Stimulated activated CD8-positive, alpha-beta memory T cell treated with anti-CD3 and anti-CD28 coated beads, Interleukin-15, amount 100 ng/mL, for 4 hours (primary cell): ENCODE measurements around the gene TMEM129.

Experiments
- DNase-seq, 2 donors: peaks; one replicate each; pipeline ENCODE4 v3.0.0-alpha.2; 2020; ENCODE audit warnings: low read depth in 2 of 2

Gene TMEM129

GRCh38 chr4:1758306-1759121 is 37.4 kb upstream of the TMEM129 start:
- DNase-seq: no peak

DNA sequence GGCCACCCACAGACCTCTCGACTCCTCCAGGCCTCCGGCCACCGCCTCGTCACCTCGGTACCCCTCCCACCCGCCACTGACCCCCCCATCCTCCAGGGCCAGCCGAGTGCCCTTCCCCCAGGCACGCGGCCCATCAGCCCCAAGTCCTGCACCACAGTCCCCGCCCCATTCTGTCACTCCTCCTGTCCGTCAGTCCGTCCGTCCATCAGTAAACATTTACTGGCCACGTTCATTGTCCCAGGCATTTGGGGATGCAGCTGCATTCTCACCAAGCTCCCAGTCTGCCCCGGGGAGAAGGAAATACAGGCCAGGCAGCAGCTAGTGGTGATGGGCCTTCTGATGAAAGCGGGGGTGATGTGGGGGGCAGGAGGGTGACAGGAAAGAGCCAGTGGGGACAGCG is 36.7 kb upstream of the TMEM129 start:
- DNase-seq: no peak

DNA sequence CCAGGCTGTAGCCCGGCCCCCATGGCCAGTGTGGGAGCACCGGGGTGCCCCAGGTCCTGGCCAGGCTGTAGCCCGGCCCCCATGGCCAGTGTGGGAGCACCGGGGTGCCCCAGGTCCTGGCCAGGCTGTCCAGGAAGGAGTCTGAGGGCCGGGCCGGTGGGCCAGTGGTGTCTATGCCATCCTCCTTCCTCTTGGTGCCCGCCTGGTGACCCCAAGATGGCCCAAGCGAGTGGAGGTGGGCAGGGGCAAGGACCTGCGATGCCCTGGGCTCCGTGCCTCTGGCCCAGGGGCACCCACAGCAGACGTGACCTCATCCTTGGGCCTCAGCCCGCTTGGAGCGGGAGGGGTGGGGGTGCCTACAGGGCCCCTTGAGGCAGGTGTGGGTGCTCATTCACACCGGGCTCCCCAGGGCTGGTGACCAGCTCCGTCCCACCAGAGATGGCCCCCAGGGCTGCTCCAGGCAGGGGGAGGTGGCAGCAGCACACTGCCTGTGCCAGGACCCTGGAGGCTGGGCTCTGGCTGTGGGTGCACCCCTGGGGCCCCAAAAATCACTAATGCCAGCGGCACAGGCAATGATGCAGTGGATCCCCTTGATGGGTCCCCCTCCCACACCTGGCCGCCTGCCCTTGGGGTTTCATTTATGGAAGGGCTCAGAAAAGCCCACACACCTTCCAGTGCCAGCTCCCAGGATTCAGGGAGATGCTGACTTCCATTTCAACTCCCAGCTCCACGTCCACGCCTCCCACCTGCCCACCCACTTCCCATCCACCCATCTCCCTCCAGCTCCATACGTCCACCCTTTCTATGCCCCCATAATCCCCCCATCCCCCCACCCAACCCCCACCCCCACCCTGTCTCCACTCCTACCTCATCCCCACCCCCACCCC is 36.0 kb upstream of the TMEM129 start:
- no peak for DNase-seq

DNA sequence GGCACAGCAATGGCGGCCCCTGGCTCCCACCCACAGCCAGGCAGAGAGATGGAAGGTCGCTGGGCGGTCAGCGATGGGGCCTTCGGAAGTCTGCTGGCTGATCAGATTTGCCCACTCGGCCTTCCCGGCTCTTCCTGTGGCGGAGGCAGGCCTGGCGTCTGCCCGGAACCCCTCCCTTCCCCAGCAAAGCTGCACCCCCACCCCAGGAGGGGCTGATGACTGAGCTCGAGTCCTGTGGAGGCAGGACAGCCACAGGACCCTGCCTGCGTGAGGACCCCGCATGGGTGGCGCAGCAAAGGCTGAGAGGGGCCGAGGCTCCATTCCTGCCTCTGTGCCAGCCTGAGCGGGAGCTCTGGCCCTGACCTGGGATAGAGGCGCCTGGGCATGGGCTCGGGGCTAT is 35.0 kb upstream of the TMEM129 start:
- DNase-seq: no peak

GRCh38 chr4:1755297-1755696 is 34.2 kb upstream of the TMEM129 start:
- no peak for DNase-seq

GRCh38 chr4:1754336-1754735 is 33.2 kb upstream of the TMEM129 start:
- no peak for DNase-seq

DNA sequence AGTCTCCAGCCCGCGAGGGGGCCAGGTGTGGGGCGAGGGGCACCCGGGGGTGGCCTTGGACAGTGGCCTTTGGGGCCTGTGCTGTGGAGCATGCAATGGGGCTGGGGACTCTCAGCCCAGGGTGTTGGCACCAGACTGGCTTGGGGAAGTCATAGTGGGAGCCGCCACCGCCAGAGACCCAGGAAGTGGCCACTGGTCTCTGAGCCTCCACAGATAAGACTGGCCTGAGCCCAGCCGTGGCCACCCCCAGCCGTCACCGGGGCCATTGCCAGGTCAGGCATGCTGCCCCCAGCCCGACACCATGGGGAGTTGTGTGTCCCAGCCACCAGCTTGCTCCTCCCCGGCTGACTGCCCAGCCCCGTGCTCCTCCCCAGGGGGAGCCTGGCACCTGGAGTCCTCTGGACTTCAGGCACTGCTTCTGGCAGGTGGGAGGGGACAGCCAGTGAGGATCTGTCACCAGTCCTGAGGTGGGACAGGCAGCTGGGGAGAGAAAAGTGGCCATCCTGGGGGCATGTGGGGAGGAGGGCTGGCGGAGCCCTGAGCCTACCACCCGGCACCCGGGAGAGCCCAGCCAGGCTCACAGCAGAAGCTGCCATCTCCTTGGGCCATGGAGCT is 32.7 kb upstream of the TMEM129 start:
- DNase-seq: no peak

DNA sequence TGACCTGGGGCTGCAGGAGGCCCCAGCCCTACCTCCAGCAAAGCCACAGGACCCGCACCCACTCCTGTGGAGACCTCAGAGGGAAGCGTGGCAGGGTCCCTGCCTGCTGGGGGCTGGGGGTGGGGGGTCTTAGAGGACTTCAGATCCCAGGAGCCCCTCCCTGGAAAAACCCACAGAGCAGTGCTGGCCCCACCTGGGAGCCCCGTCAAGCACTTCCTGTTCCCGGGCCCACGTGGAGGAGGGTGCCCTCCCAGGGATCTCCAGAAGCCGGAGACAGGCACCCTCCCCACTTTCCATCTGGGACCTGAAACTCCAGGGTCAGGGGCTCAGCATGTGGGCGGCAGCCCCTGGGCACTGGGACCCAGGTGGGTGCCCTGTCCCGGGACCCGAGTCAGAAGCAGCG is 32.2 kb upstream of the TMEM129 start:
- no peak for DNase-seq

- no peak for DNase-seq
Measured at GRCh38 chr4:1752284-1753041, 31.3 kb upstream of the TMEM129 start.

- no peak for DNase-seq
Measured at GRCh38 chr4:1751919-1752283, 30.8 kb upstream of the TMEM129 start.

DNA sequence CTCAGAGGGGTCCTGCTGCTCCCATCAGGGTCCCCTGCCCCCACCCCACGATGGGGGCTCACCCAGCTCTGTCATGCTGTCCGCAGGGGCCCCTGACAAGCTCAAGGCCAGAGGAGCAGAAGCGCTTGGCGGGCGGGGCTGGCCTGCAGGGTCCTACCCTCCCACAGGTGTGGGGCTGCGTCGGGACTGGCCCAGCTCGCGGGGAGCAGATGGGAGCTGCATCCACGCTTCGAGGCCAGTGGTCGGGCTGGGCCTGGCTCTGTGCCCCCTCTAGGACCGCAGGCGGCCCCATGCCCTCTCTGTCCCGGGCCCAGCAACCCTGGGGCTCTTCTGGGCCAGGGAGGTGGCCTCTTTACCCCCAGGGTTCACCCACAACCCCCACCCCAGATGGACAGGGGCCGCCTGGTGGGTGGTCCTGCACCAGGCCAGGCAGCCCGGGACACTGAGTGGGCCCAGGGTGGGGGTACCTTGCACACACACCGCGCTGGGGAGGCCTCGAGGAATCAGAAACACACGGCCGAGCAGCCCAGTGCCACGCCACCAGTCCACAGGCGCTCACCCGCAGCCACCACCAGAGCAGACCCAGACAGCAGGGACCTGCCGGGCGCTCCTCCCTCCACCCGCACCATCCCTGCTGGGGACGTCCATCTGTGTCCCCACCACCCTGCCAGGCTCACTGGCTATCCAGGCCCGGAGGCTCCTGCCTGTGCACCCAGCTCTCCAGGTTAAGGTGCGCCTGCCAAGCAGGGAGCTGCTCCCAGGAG is 30.2 kb upstream of the TMEM129 start:
- DNase-seq: no peak

GRCh38 chr4:1750381-1751154 is 29.4 kb upstream of the TMEM129 start:
- no peak for DNase-seq

DNA sequence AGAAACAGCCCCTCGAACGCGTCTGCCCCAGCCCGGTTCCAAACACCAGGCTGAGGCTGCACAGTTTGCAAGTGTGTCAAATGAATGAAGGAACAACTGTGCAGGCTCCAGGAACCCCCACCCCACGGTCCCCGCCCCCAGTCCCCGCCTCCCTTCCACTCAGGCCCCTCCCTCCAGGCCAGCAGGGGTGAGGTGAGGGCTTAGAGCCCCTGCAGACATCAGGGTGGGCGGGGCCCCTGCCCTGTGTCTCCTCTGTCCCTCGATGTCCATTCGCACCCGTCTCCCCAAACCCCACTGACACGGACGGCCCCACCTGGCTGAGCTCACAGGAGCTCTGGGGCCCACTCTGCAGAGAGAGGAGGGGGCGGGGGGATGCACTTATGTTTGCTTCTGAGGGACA is 28.7 kb upstream of the TMEM129 start:
- DNase-seq: no peak

DNA sequence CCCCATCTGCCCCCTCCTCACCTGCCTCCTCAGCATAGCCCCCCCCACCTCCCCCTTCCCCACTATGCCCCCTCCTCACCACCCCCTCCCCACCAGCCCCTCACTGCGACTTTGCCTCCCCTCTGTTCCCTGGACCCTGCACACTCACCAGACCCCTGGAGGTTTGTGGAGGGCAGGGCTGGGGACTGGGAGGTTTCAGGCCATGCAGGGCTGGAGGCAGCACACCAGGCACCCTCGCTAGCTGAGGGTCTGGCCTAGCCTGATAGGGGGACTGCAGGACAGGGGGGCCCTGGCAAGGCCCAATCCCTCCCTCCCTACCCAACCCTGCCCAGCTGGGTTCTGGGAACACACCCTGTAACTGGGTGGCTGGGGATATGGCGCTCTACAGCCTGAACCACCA is 28.2 kb upstream of the TMEM129 start:
- no peak for DNase-seq

DNA sequence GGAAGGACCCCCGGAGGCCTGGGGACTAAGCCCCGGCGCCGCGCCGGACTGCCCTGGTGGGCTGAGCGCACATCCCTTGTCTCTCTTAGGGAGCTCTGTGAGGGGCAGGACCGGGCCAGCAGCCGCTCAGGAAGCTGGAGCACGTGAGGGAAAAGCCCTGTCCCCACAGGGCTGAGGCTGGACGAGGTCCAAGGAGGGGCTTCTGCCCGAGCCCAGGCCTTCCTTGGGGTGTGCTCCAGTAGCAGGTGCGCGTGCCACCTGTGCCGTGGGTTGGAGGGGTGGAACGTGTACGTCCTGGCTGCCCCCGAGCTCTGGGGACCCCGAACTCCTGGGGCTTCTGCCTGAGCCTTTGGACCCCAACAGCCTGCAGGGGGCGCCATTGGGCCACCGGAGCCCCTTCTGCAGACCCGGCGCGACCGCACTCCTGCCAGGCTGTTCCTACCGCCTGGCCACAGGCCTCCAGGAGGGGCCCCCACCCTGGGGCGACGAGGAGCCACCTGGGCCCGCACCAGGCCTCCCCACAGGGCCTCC is 27.4 kb upstream of the TMEM129 start:
- DNase-seq: peak; percentile 29 to 37

- no peak for DNase-seq
Measured at GRCh38 chr4:1747603-1747967, 26.5 kb upstream of the TMEM129 start.

- DNase-seq: no peak
Measured at GRCh38 chr4:1746919-1747602, 25.9 kb upstream of the TMEM129 start.

- DNase-seq: peak; percentile 48 to 60
Measured at GRCh38 chr4:1746265-1746691, 25.2 kb upstream of the TMEM129 start.

- DNase-seq: no peak
Measured at GRCh38 chr4:1745697-1746096, 24.6 kb upstream of the TMEM129 start.
